Small intestine (tissue), 7 donors: Measurements from ENCODE around the gene RIMBP2. TPM values are rescaled to one million over a fixed set of nuclear protein-coding genes. Genes with fewer than 3 reads are reported as not detected.
"Not testable (repeated sequence)": the region's sequence is repeated elsewhere in the genome, so short reads cannot be mapped to it uniquely, and the experiment has no call there.

ENCODE experiments used
- DNase-seq, 2 donors: peaks; one replicate each; pipeline versions ENCODE4 v3.0.0 to v3.0.0-alpha.2; 2013
- FAIRE-seq: peaks from 2 replicates; lab custom pipeline; 2012; peaks lifted over from hg19 to GRCh38; lab: Jason Lieb, UNC
- H3K27ac ChIP-seq, 3 donors: one replicate each; pipeline ENCODE4 v1.5.1; 2013; ENCODE audit warnings: low read length in 2 of 3, mild to moderate bottlenecking in 2 of 3, control low read depth in 1 of 3, inconsistent platforms in 1 of 3, low read depth in 1 of 3, moderate library complexity in 1 of 3
- H3K27me3 ChIP-seq, 3 donors: one replicate each; pipeline ENCODE4 v1.6.1; 2013; ENCODE audit warnings: low read length in 3 of 3, inconsistent platforms in 1 of 3; ENCODE audit not compliant: control insufficient read depth in 3 of 3, insufficient read depth in 3 of 3
- H3K36me3 ChIP-seq, 3 donors: one replicate each; pipeline ENCODE4 v1.6.1; 2013; ENCODE audit warnings: low read length in 3 of 3, inconsistent platforms in 1 of 3, low read depth in 1 of 3, mild to moderate bottlenecking in 1 of 3, moderate library complexity in 1 of 3; ENCODE audit not compliant: control insufficient read depth in 3 of 3, insufficient read depth in 2 of 3
- H3K4me1 ChIP-seq, 3 donors: one replicate each; pipeline ENCODE4 v1.6.1; 2013; ENCODE audit warnings: low read length in 2 of 3, inconsistent platforms in 1 of 3, low read depth in 1 of 3, mild to moderate bottlenecking in 1 of 3, moderate library complexity in 1 of 3; ENCODE audit not compliant: control insufficient read depth in 3 of 3, insufficient read depth in 2 of 3
- H3K4me3 ChIP-seq, 3 donors: one replicate each; pipeline ENCODE4 v1.5.1; 2013; ENCODE audit warnings: low read length in 3 of 3, control low read depth in 1 of 3, inconsistent platforms in 1 of 3, low read depth in 1 of 3, mild to moderate bottlenecking in 1 of 3, moderate library complexity in 1 of 3
- H3K9me3 ChIP-seq, 2 donors: one replicate each; pipeline ENCODE4 v1.6.1; 2013; ENCODE audit warnings: low read depth in 1 of 2, low read length in 1 of 2; ENCODE audit not compliant: control insufficient read depth in 2 of 2, insufficient read depth in 1 of 2
- WGBS, 3 donors: extraction: QIAGEN DNeasy Blood & Tissue Kit; methylation state at CpG; one replicate each; pipeline ENCODE4 v1.1.7; 2013; 5-methylcytosine and 5-hydroxymethylcytosine counted together
- polyA plus RNA-seq, 4 donors: library from polyadenylated mRNA; stranded (reverse) in 3 of 4; unstranded in 1 of 4; fragments of 200-250 nt in 3 of 4; fragments of 120-200 nt in 1 of 4; gene quantifications; one replicate each; pipeline versions ENCODE4 v1.2.1 to v1.2.3, GENCODE V29; 2013
- donor health status: healthy with polysubstance abuse.
- donor health status: control.
- donor health status: control.
- donor health status: Bipolar disorder and iron deficiency.
- donor health status: healthy.

RIMBP2 gene
- polyA plus RNA-seq, 4 donors, result 0.22 to 12.2 (median 2.3) TPM

DNA sequence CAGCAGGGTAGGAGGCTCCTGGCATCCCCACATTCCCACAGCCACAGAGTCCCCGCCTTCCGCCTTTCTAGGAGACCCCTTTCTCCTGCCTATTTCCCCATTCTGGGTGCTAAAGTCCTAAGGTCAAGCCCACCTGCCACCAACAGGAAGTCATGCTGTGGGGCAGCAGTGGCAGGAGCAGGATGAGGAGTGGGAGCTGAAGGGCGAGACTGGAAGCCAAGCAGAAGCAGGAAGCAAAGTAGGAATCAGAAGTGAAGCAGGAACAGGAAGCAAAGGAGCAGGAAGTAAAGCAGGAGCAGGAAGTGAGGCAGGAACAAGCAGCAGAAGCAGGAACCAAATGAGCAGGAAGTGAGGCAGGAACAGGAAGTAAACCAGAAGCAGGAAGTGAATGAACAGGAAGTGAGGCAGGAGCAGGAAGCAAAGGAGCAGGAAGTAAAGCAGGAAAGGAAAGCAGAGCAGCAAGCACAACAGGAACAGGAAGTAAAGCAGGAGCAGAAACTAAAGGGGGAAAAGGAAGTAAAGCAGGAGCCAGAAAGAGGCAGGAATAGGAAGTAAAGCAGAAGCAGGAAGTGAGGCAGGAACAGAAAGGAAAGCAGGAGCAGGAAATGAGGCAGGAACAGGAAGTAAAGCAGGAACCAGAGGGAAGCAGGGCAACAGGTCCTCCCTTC is 38.3 kb upstream of the RIMBP2 start:
- Histone ChIP-seq H3K27me3 (peaks cover 0 to 2% (median 0%) of the 10 kb centered on the region in 3 donors), H3K4me1 (no peaks in the 10 kb centered on the region), H3K36me3 (no peaks in the 10 kb centered on the region), H3K27ac (no peak overlapping the region), H3K9me3 (peaks cover 0 to 6% of the 10 kb centered on the region in 2 donors), H3K4me3 (no peak overlapping the region)
- no peak for DNase-seq
- 88 to 91% (median 88%) methylated on average over 3 of the region's 3 CpGs for whole genome bisulfite sequencing, 3 donors
- no peak for FAIRE-seq

DNA sequence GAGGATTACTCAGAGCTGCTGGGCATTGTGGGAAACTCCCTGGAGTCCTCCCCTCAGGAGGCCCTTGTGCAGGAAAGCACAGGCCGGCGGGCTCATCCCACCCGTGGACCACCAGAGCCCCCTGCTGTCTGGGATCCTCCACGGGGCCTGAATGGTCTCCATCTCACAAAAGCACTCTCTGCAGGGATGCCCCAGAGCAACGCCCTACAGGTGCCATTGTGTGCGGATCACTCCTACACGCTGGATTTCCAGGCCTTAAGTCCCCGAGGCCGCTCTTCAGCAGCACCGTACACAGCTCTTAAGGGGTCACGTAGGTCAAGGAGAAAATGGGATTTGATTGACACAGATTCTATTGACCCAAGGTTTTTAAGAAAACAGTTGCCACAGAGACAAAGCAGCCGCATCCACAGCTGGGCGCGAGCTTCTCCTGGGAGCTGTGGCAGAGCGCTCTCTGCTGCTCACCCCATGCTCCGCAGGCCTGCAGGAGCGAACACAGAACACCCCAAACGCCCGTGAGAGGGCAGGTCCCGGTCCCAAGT is 36.7 kb upstream of the RIMBP2 start:
- Histone ChIP-seq H3K9me3 (peaks cover 0 to 6% of the 10 kb centered on the region in 2 donors), H3K27ac (no peak overlapping the region), H3K4me1 (no peaks in the 10 kb centered on the region), H3K4me3 (no peak overlapping the region), H3K27me3 (peaks cover 0 to 2% (median 0%) of the 10 kb centered on the region in 3 donors), H3K36me3 (no peaks in the 10 kb centered on the region)
- no peak for FAIRE-seq
- DNase-seq, result no peak
- WGBS, 3 donors, result 34 to 51% (median 48%) methylated on average over 20 of the region's 20 CpGs

DNA sequence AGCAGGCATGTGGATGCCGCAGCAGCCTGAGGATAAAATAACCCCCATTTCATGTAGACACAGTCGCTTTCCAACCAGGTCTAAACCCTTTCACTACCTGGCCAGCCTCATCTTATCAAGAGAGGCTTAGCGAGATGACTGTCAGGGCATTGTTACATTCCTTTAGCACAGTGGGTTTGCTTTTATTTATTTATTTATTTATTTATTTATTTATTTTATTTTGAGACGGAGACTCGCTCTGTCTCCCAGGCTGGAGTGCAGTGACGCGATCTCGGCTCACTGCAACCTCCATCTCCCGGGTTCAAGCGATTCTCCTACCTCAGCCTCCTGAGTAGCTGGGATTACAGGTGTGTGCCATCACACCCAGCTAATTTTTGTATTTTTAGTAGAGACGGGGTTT is 35.9 kb upstream of the RIMBP2 start:
- H3K9me3 ChIP-seq, DNase-seq, H3K4me1 ChIP-seq, H3K27me3 ChIP-seq, H3K27ac ChIP-seq, H3K36me3 ChIP-seq, FAIRE-seq, H3K4me3 ChIP-seq: not testable (repeated sequence)
- 82 to 89% (median 83%) methylated on average over 11 of the region's 11 CpGs for WGBS, 3 donors

DNA sequence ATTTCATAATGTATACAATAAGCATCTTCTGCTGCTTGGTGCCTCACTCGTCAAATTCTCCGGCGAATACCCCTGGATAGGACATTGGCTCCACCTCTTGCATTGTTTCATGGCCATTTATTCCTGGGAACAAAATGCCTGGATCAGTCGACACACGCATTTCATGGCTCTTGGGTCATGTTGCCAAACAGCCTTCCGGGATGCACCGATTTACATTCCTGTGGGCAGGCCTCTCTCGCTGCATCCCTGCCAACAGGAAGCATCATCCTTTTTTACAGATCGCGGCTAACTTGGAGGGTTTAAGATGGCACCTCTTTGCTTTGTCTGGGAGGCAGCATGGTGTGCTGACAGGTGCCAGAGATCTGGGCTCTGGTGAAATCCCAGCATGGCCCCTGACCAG is 32.7 kb upstream of the RIMBP2 start:
- H3K4me3 ChIP-seq, result no peak overlapping the region
- H3K36me3 ChIP-seq, result no peaks in the 10 kb centered on the region
- H3K27me3 ChIP-seq, result peaks cover 0 to 2% (median 0%) of the 10 kb centered on the region in 3 donors
- H3K27ac ChIP-seq, result no peak overlapping the region
- FAIRE-seq, result no peak
- H3K9me3 ChIP-seq, result no peaks in the 10 kb centered on the region
- no peaks in the 10 kb centered on the region for H3K4me1 ChIP-seq
- DNase-seq, result no peak
- WGBS, 3 donors, result 64 to 71% (median 64%) methylated on average over 10 of the region's 10 CpGs

DNA sequence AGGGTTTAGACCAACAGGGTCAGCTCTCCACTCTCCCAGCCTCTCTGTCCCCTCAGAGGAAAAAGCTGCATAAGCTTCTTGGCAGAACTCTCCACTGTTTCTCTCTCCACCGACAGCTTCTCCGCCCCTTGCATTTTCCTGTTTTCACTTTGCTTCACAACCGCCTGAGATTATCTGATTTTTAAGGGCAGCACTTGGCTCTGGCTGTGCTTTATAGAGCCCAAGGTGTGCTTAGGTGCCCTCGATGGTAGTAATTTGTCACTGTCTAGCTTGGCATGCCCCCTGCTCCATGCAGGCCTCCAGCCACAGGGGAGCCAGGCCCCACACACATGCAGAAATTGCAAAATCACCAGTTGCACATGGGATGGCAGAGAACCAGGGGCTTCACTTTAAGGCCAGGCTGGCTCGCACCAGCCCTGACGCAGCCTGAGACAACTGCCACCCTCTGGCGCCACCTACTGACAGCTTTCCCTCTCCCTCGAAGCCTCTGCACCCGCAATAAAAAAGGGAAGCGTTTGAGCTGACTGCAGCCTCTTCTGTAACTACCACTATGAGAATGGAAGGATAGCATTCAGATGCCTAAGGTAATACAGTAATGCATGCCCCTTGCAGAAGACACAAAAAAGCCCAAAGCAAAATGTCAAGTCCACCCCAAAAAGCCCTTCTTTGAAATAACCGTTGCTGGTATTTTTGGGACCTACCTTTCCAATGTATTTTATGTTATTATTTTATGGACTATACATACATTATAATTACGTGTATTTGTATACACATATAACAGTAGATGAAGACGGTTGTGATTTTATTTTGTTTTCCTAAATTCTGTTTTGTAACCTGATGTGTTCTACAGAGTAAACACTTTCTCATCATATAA is 32.0 kb upstream of the RIMBP2 start:
- Histone ChIP-seq H3K4me3 (no peak overlapping the region), H3K36me3 (no peaks in the 10 kb centered on the region), H3K4me1 (no peaks in the 10 kb centered on the region), H3K27me3 (peaks cover 0 to 2% (median 0%) of the 10 kb centered on the region in 3 donors), H3K27ac (no peak overlapping the region), H3K9me3 (no peaks in the 10 kb centered on the region)
- DNase-seq (peak; percentile 64 to 79), FAIRE-seq (no peak)
- WGBS, 3 donors, result 8 to 10% (median 9%) methylated on average over 13 of the region's 13 CpGs

DNA sequence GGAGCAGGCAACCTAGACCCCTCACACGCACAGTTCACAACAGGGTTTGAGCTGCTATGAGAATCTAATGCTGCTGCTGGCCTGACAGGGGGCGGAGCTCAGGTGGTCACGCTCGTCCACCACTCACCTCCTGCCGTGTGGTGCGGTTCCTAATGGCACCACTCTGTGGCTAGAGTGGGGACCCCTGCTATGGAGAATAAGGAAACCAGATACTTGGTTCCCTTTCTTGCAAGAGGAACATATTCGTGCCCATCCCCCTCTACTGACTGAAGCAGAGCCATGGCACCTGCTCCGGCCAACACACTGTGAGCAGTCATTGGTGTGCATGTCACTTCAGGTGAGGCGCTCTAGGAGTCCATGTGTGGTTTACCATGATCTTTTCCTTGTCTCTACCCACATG is 30.4 kb upstream of the RIMBP2 start:
- Histone ChIP-seq H3K36me3 (no peaks in the 10 kb centered on the region), H3K4me3 (no peak overlapping the region), H3K27me3 (no peaks in the 10 kb centered on the region), H3K9me3 (no peaks in the 10 kb centered on the region), H3K27ac (no peak overlapping the region), H3K4me1 (no peaks in the 10 kb centered on the region)
- DNase-seq, result no peak
- FAIRE-seq, result no peak
- WGBS, 3 donors, result 65 to 81% (median 73%) methylated on average over 9 of the region's 9 CpGs

DNA sequence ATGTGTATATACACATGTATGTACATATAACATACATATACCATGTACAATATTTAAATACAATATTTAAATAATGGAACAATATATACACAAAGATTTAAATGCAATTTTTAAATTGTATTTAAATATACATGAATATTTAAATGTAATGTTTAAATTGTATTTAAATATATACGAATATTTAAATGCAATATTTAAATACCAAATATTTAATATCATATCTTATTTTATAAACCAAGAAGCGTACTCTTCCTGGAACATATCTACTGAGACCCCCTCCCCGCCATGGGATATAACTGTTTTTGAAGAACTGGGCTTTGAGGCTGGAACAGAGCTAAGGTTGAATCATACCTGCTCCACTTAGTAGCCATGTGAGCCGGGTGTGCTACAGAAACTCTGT is 29.8 kb upstream of the RIMBP2 start:
- no peaks in the 10 kb centered on the region for H3K27me3 ChIP-seq
- no peak overlapping the region for H3K4me3 ChIP-seq
- no peaks in the 10 kb centered on the region for H3K36me3 ChIP-seq
- FAIRE-seq, result peak; percentile 61
- H3K4me1 ChIP-seq, result no peaks in the 10 kb centered on the region
- no peaks in the 10 kb centered on the region for H3K9me3 ChIP-seq
- WGBS, 3 donors, result 77 to 89% (median 87%) methylated on average over 4 of the region's 4 CpGs
- H3K27ac ChIP-seq, result no peak overlapping the region
- DNase-seq, result no peak

DNA sequence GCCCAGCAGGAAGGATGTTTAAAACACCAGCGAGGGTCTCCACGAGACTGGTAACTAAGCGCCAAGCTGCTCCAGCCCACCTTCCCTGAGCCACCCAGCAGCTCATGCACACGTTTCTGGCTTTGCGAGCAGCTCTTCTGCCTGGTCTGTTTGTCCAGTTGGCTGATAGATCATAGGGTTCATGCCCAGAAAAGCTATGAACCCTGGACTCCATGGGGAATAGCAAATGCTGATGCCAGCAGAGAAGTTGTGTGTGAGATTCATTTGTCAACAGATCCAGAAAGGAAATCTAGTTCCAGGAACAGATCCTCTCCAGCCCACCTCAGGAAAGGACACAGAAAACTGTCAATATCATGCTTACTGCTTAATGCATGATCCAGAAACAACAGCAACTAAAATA is 28.2 kb upstream of the RIMBP2 start:
- Histone ChIP-seq H3K27me3 (no peaks in the 10 kb centered on the region), H3K27ac (no peak overlapping the region), H3K4me1 (no peaks in the 10 kb centered on the region), H3K9me3 (no peaks in the 10 kb centered on the region), H3K4me3 (no peak overlapping the region), H3K36me3 (no peaks in the 10 kb centered on the region)
- DNase-seq (no peak), FAIRE-seq (no peak)
- WGBS, 3 donors, result 77 to 81% (median 78%) methylated on average over 5 of the region's 5 CpGs
